ENCODE results near the gene RPTOR.
A peak's percentile ranks its signal among the peaks of the same experiment; 100 is the strongest.

Gene RPTOR

GRCh38 chr17:80816241-80817103 is 271.8 kb downstream of the RPTOR start:
- no peak for DNase-seq (ENCODE audit: low read depth)

GRCh38 chr17:80817321-80817845 is 272.7 kb downstream of the RPTOR start:
- DNase-seq (ENCODE audit: low read depth) = no peak

GRCh38 chr17:80817861-80818260 is 273.2 kb downstream of the RPTOR start:
- no peak for DNase-seq (ENCODE audit: low read depth)

GRCh38 chr17:80818871-80819270 is 274.2 kb downstream of the RPTOR start:
- DNase-seq (ENCODE audit: low read depth) = no peak

GRCh38 chr17:80819422-80820164 is 275.0 kb downstream of the RPTOR start:
- DNase-seq (ENCODE audit: low read depth) = no peak

- DNase-seq (ENCODE audit: low read depth) = no peak
These were observed 275.7 kb downstream of the RPTOR start for GRCh38 chr17:80820331-80820730.

- DNase-seq (ENCODE audit: low read depth) = no peak
These were observed 276.9 kb downstream of the RPTOR start for GRCh38 chr17:80821546-80821945.

- DNase-seq (ENCODE audit: low read depth) = no peak
These were observed 277.5 kb downstream of the RPTOR start for GRCh38 chr17:80822021-80822699.

GRCh38 chr17:80822700-80823410 is 278.2 kb downstream of the RPTOR start:
- DNase-seq (ENCODE audit: low read depth) = no peak

GRCh38 chr17:80824549-80825470 is 280.2 kb downstream of the RPTOR start:
- no peak for DNase-seq (ENCODE audit: low read depth)

GRCh38 chr17:80825471-80826345 is 281.1 kb downstream of the RPTOR start:
- DNase-seq (ENCODE audit: low read depth) = no peak

- no peak for DNase-seq (ENCODE audit: low read depth)
These were observed 281.8 kb downstream of the RPTOR start for GRCh38 chr17:80826346-80826954.

- peak; percentile 97 for DNase-seq (ENCODE audit: low read depth)
These were observed 282.5 kb downstream of the RPTOR start for GRCh38 chr17:80826955-80827645.

- no peak for DNase-seq (ENCODE audit: low read depth)
These were observed 283.3 kb downstream of the RPTOR start for GRCh38 chr17:80827646-80828643.

- DNase-seq (ENCODE audit: low read depth) = no peak
These were observed 284.7 kb downstream of the RPTOR start for GRCh38 chr17:80829166-80829813.

GRCh38 chr17:80830020-80830780 is 285.6 kb downstream of the RPTOR start:
- no peak for DNase-seq (ENCODE audit: low read depth)
